Measurements from ENCODE around the gene SPNS3. TPM values are rescaled to one million over a fixed set of nuclear protein-coding genes. Genes with fewer than 3 reads are reported as not detected.

SPNS3 gene
- total and polyA plus RNA-seq, 10 of the 15 experiments (the other 5 are each of a cell fraction or from before 2014, with no cell fraction given): 0.16 to 2.6 (median 0.97) TPM

GRCh38 chr17:4490109-4490591 lies 56.4 kb downstream of the SPNS3 start (continued):
- TF ChIP-seq POLR2AphosphoS5 (IDR thresholded peaks at IDR 0.05; ENCODE audit: low read length) (no peak), BACH1 (IDR thresholded peaks at IDR 0.05; ENCODE audit: borderline replicate concordance) (no peak), PML (IDR thresholded peaks at IDR 0.05; ENCODE audit: low read length) (no peak), CBX3 (IDR thresholded peaks at IDR 0.05; ENCODE audit: borderline replicate concordance, low read depth) (no peak), MAX (IDR thresholded peaks at IDR 0.05; ENCODE audit: low read depth, low read length) (no peak), EZH2 (IDR thresholded peaks at IDR 0.05; ENCODE audit: borderline replicate concordance, control insufficient read depth, low read depth, low read length) (no peak), BCL3 (IDR thresholded peaks at IDR 0.05; ENCODE audit: borderline replicate concordance, insufficient read depth, low read depth, low read length, poor library complexity, severe bottlenecking) (no peak), SIN3A (IDR thresholded peaks at IDR 0.05; ENCODE audit: low read depth, low read length) (no peak)
- TF ChIP-seq, protein P1, sequence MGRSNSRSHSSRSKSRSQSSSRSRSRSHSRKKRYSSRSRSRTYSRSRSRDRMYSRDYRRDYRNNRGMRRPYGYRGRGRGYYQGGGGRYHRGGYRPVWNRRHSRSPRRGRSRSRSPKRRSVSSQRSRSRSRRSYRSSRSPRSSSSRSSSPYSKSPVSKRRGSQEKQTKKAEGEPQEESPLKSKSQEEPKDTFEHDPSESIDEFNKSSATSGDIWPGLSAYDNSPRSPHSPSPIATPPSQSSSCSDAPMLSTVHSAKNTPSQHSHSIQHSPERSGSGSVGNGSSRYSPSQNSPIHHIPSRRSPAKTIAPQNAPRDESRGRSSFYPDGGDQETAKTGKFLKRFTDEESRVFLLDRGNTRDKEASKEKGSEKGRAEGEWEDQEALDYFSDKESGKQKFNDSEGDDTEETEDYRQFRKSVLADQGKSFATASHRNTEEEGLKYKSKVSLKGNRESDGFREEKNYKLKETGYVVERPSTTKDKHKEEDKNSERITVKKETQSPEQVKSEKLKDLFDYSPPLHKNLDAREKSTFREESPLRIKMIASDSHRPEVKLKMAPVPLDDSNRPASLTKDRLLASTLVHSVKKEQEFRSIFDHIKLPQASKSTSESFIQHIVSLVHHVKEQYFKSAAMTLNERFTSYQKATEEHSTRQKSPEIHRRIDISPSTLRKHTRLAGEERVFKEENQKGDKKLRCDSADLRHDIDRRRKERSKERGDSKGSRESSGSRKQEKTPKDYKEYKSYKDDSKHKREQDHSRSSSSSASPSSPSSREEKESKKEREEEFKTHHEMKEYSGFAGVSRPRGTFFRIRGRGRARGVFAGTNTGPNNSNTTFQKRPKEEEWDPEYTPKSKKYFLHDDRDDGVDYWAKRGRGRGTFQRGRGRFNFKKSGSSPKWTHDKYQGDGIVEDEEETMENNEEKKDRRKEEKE (IDR thresholded peaks at IDR 0.05): no peak
